GM12878 (cell line): Measurements from ENCODE around the gene CHST8. TPM values are rescaled to one million over a fixed set of nuclear protein-coding genes. Genes with fewer than 3 reads are reported as not detected.

ENCODE experiments used
- ATAC-seq: fragments of 200-7000 bp; cut with Tn5 transposase; 3 replicates; pipeline ENCODE4 v1.9.1; 2020; ENCODE audit warnings: mild to moderate bottlenecking, moderate library complexity
- BruUV-seq: library from RNA; stranded (reverse); fragments of 400-500 nt; replicated peaks from 2 replicates; lab custom pipeline; 2021; lab: Mats Ljungman, UMichigan
- CTCF ChIA-PET: fragments of 300-600 bp; sonication (Branson Sonifier 250); formaldehyde crosslinking; extraction: SDS; loops from one replicate; lab custom pipeline; 2021; ENCODE audit warnings: inconsistent platforms; lab: Yijun Ruan, JAX
- POLR2A ChIA-PET: fragments of 350-600 bp; formaldehyde crosslinking; extraction: SDS; loops from one replicate; lab custom pipeline; 2021; ENCODE audit warnings: inconsistent platforms; lab: Charles Lee
- RAD21 ChIA-PET: fragments of 300-600 bp; sonication (Branson Sonifier 250); formaldehyde crosslinking; loops from one replicate; lab custom pipeline; 2023; ENCODE audit warnings: antibody characterized with exemption; ENCODE audit not compliant: unreplicated experiment; lab: Charles Lee
- SMC1A ChIA-PET: fragments of 300-600 bp; sonication (Branson Sonifier 250); formaldehyde crosslinking; loops from one replicate; lab custom pipeline; 2023; ENCODE audit not compliant: unreplicated experiment, uncharacterized antibody; lab: Charles Lee
- DNase-seq: peaks from one replicate; pipeline ENCODE4 v3.0.0-alpha.2; 2011; ENCODE audit warnings: low read depth, low spot score
- FAIRE-seq: peaks from 3 replicates; lab custom pipeline; 2011; peaks lifted over from hg19 to GRCh38; lab: Jason Lieb, UNC
- H2AFZ ChIP-seq: 2 replicates; pipeline ENCODE4 v1.6.0; 2011; ENCODE audit warnings: low read depth, low read length, control low read depth; ENCODE audit not compliant: control insufficient read depth
- H3K27ac ChIP-seq: 2 replicates; pipeline ENCODE4 v1.5.1; 2011; ENCODE audit warnings: control low read depth; ENCODE audit not compliant: control insufficient read depth, insufficient read depth
- H3K27me3 ChIP-seq, 2 experiments: replicated peaks in 1 of 2; 2 replicates each; pipeline versions ENCODE4 v1.6.0 to v1.6.1; 2011; ENCODE audit warnings: low read length in 1 of 2; ENCODE audit not compliant: control insufficient read depth in 2 of 2, insufficient read depth in 2 of 2
- H3K36me3 ChIP-seq, 2 experiments: 2 replicates each; pipeline ENCODE4 v1.5.1; 2011; ENCODE audit warnings: low read length in 1 of 2; ENCODE audit not compliant: control insufficient read depth in 2 of 2, insufficient read depth in 2 of 2
- H3K4me1 ChIP-seq: 2 replicates; pipeline ENCODE4 v1.6.1; 2011; ENCODE audit warnings: mild to moderate bottlenecking, low read length, moderate library complexity, mixed read lengths; ENCODE audit not compliant: control insufficient read depth, insufficient read depth
- H3K4me2 ChIP-seq: 2 replicates; pipeline ENCODE4 v1.6.0; 2011; ENCODE audit warnings: control low read depth; ENCODE audit not compliant: control insufficient read depth, insufficient read depth
- H3K4me3 ChIP-seq: fragments of 200-600 bp; sonication (generic); 2 replicates; pipeline ENCODE4 v1.5.1; 2016
- H3K79me2 ChIP-seq: 2 replicates; pipeline ENCODE4 v1.6.0; 2011; ENCODE audit warnings: low read length; ENCODE audit not compliant: control insufficient read depth, insufficient read depth
- H3K9ac ChIP-seq: 2 replicates; pipeline ENCODE4 v1.8.0; 2011; ENCODE audit warnings: low read length, control low read depth, mixed read lengths; ENCODE audit not compliant: control insufficient read depth, insufficient read depth
- H3K9me3 ChIP-seq: replicated peaks from 3 replicates; pipeline ENCODE4 v1.5.1; 2011; ENCODE audit warnings: mild to moderate bottlenecking, low read length; ENCODE audit not compliant: control insufficient read depth, insufficient read depth
- H4K20me1 ChIP-seq: 2 replicates; pipeline ENCODE4 v1.6.0; 2011; ENCODE audit not compliant: control insufficient read depth, insufficient read depth
- CREM ChIP-seq: IDR thresholded peaks from 2 replicates; pipeline ENCODE4 v1.6.1; 2014; ENCODE audit warnings: antibody characterized with exemption, low read depth
- CTCF ChIP-seq, 3 experiments: IDR thresholded peaks in 2 of 3; conservative IDR thresholded peaks in 1 of 3; 2 replicates each; pipeline ENCODE4 v1.5.1; 2011; ENCODE audit warnings: low read depth in 3 of 3, low read length in 3 of 3, mild to moderate bottlenecking in 3 of 3, control low read depth in 2 of 3, moderate library complexity in 2 of 3, inconsistent platforms in 1 of 3, mixed read lengths in 1 of 3; ENCODE audit not compliant: control insufficient read depth in 2 of 3, insufficient read depth in 1 of 3; ENCODE audit errors: extremely low read depth in 1 of 3
- GATAD2B ChIP-seq: fragments of 450-650 bp; conservative IDR thresholded peaks from 2 replicates; pipeline ENCODE4 v1.6.1; 2017; ENCODE audit warnings: low read depth, mild to moderate bottlenecking, moderate library complexity
- IKZF2 ChIP-seq, 2 experiments: fragments of 450-650 bp; IDR thresholded peaks; 2 replicates each; pipeline ENCODE4 v1.6.1; 2017; ENCODE audit warnings: mild to moderate bottlenecking in 2 of 2, moderate library complexity in 2 of 2
- MTA2 ChIP-seq: fragments of 450-650 bp; IDR thresholded peaks from 2 replicates; pipeline ENCODE4 v1.6.1; 2016; ENCODE audit warnings: low read depth, mild to moderate bottlenecking, moderate library complexity
- NBN ChIP-seq: fragments of 450-650 bp; IDR thresholded peaks from 2 replicates; pipeline ENCODE4 v1.6.1; 2016
- POLR2A ChIP-seq: IDR thresholded peaks from 2 replicates; pipeline ENCODE4 v1.6.1; 2011; ENCODE audit warnings: low read depth, mild to moderate bottlenecking, low read length
- RFX5 ChIP-seq: IDR thresholded peaks from 2 replicates; pipeline ENCODE4 v1.6.1; 2011; ENCODE audit warnings: low read depth, low read length, improper control_type of control experiment
- WGBS: methylation state at CpG from one replicate; pipeline ENCODE4 v1.1.6; 2016; ENCODE audit warnings: low lambda C conversion rate; ENCODE audit not compliant: insufficient replicate concordance, insufficient coverage; ENCODE audit errors: missing lambda C conversion rate; 5-methylcytosine and 5-hydroxymethylcytosine counted together
- in situ Hi-C: fragments of 300-500 bp; cut with MboI; formaldehyde crosslinking; loops from 9 replicates; pipeline ENCODE4 v1.14.3; 2018; ENCODE audit warnings: mixed read lengths
- intact Hi-C: fragments of 100-400 bp; cut with micrococcal nuclease; formaldehyde crosslinking; loops from one replicate; pipeline ENCODE4 v1.14.2; 2022; ENCODE audit not compliant: unreplicated experiment
- polyA plus RNA-seq, 11 experiments: library from polyadenylated mRNA; depleted of rRNA in 4 of 11; unstranded in 6 of 11; stranded (reverse) in 5 of 11; fragments of >200 nt; fragmentation: Nextera tagmentation in 4 of 11; fragmentation: Illumina TruSeq in 1 of 11; extraction: Ambion mirVana in 4 of 11; extraction: Trizol in 1 of 11; gene quantifications; 1 replicate in 1 of 11; 2 replicates in 10 of 11; pipeline versions ENCODE4 v1.2.1 to v1.2.3, GENCODE V29; 2011 to 2016; ENCODE audit warnings: inconsistent platforms in 2 of 11, missing spikeins in 2 of 11, low read depth in 1 of 11
- total RNA-seq, 4 experiments: library from RNA; depleted of rRNA in 3 of 4; stranded (reverse); fragments of >200 nt in 3 of 4; fragmentation: Illumina TruSeq in 1 of 4; extraction: Trizol in 1 of 4; gene quantifications; 2 replicates each; pipeline versions ENCODE4 v1.2.1 to v1.2.3, GENCODE V29; 2013 to 2021
- TF ChIP-seq, protein P1 (sequence below): IDR thresholded peaks from 2 replicates; pipeline ENCODE4 v1.6.1; 2011; ENCODE audit warnings: borderline replicate concordance, low read depth, mild to moderate bottlenecking, moderate library complexity, mixed read lengths, low read length; ENCODE audit not compliant: insufficient read depth; ENCODE audit errors: extremely low read length

Gene CHST8
- total and polyA plus RNA-seq, 10 of the 15 experiments (the other 5 are each of a cell fraction or from before 2014, with no cell fraction given): 0.06 TPM; not detected in 9

DNA sequence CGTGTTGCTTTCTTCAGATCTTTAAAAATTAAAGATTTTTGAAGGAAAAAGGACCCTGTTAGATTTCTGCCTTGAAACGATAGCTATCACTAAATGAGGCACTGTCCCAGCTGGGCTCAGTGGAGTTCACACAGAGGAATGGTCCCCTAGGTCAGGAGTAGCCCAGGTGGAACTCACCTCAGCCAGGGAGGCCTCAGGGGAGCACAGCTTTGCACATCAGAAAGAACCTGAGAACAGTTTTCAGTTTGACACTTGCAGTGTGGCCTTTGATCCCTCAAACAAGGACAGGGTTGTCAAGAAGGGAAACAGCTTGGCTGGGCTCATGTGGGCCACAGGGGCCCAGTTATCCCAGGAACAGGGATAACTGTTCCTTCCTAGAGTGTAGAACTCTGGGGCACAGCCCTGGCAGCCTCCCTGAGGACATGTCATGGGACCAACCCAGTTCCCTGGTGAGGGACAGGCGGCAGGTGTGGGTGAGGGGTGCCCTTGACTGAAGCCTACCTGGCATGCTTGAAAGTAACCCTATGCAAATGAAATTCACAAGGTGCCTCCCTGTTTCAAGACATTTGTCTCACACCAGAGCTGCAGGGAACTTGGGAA lies 59.4 kb downstream of the CHST8 start:
- no peak for TF ChIP-seq CREM
- TF ChIP-seq MTA2: no peak
- TF ChIP-seq IKZF2 (IDR thresholded peaks at IDR 0.05): no peak
- no peak for TF ChIP-seq CTCF (IDR thresholded peaks at IDR 0.05 in 2 of 3, conservative IDR thresholded peaks at IDR 0.05 in 1 of 3; ENCODE audit: control insufficient read depth in 2 of 3, extremely low read depth in 1 of 3, insufficient read depth in 1 of 3, low read depth in 3 of 3, low read length in 3 of 3)
- no peak for TF ChIP-seq POLR2A
- TF ChIP-seq NBN: no peak
- TF ChIP-seq GATAD2B: no peak
- TF ChIP-seq RFX5: no peak
- TF ChIP-seq, protein P1, sequence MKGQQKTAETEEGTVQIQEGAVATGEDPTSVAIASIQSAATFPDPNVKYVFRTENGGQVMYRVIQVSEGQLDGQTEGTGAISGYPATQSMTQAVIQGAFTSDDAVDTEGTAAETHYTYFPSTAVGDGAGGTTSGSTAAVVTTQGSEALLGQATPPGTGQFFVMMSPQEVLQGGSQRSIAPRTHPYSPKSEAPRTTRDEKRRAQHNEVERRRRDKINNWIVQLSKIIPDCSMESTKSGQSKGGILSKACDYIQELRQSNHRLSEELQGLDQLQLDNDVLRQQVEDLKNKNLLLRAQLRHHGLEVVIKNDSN: no peak
- TF ChIP-seq, all 136 proteins: peak for 0
- CTCF ChIA-PET: no interaction called here
- H3K4me3 ChIP-seq: no peak overlapping the region
- no TSS peak for BruUV-seq
- H3K4me1 ChIP-seq: no peaks in the 10 kb centered on the region
- RAD21 ChIA-PET: no interaction called here
- SMC1A ChIA-PET: no interaction called here
- DNase-seq: no peak
- no peaks in the 10 kb centered on the region for H3K9me3 ChIP-seq
- in situ Hi-C loops (no loop called here), intact Hi-C loops (no loop called here)
- no peak overlapping the region for H2AFZ ChIP-seq
- FAIRE-seq: no peak
- POLR2A ChIA-PET: no interaction called here
- ATAC-seq: no peak
- no peaks in the 10 kb centered on the region for H4K20me1 ChIP-seq
- peaks cover 0 to 2% of the 10 kb centered on the region in 2 experiments; a peak in 1 of 4 replicates for H3K27me3 ChIP-seq
- H3K79me2 ChIP-seq: no peaks in the 10 kb centered on the region
- no peak overlapping the region for H3K9ac ChIP-seq
- no peak overlapping the region for H3K27ac ChIP-seq
- 1% methylated on average over 3 of the region's 3 CpGs for WGBS
- H3K36me3 ChIP-seq: no peaks in the 10 kb centered on the region
- no peak overlapping the region for H3K4me2 ChIP-seq
